IgD-negative memory B cell (primary cell): ENCODE results near the gene GALNT17. TPM values are rescaled to one million over a fixed set of nuclear protein-coding genes. Genes with fewer than 3 reads are reported as not detected.
A peak's percentile ranks its signal among the peaks of the same experiment; 100 is the strongest.

Experiments
- H3K27ac Mint-ChIP-seq, 3 donors: one replicate each; pipeline ENCODE4 v1.8.0; 2020 to 2022; ENCODE audit warnings: mild to moderate bottlenecking in 3 of 3, mixed read lengths in 3 of 3, moderate library complexity in 1 of 3
- H3K27me3 Mint-ChIP-seq: one replicate; pipeline ENCODE4 v1.8.0; 2021; ENCODE audit warnings: mixed read lengths
- H3K36me3 Mint-ChIP-seq: one replicate; pipeline ENCODE4 v1.8.0; 2020; ENCODE audit warnings: mild to moderate bottlenecking, mixed read lengths
- H3K4me1 Mint-ChIP-seq, 3 donors: one replicate each; pipeline ENCODE4 v1.8.0; 2020 to 2022; ENCODE audit warnings: mixed read lengths in 3 of 3, mild to moderate bottlenecking in 1 of 3
- H3K4me3 Mint-ChIP-seq, 4 donors: one replicate each; pipeline ENCODE4 v1.8.0; 2020 to 2022; ENCODE audit warnings: mild to moderate bottlenecking in 4 of 4, mixed read lengths in 4 of 4, moderate library complexity in 3 of 4
- H3K9me3 Mint-ChIP-seq, 3 donors: one replicate each; pipeline ENCODE4 v1.8.0; 2020 to 2021; ENCODE audit warnings: mixed read lengths in 3 of 3, mild to moderate bottlenecking in 1 of 3
- polyA plus RNA-seq: library from polyadenylated mRNA; unstranded; fragments of 300-500 nt; fragmentation: Illumina TruSeq; gene quantifications from one replicate; pipeline ENCODE4 v1.2.3, GENCODE V29; 2021

The GALNT17 gene
- polyA plus RNA-seq, 1 donor from 2014 or later: not detected

GRCh38 chr7:71657386-71657785, 525.4 kb downstream of the GALNT17 start:
- Mint-ChIP-seq H3K4me3 (peak overlapping the region in 1 of 4 donors; percentile 23), H3K4me1 (peaks cover 0 to 3% (median 0%) of the 10 kb centered on the region in 3 donors), H3K27ac (no peak overlapping the region), H3K27me3 (no peaks in the 10 kb centered on the region), H3K36me3 (no peaks in the 10 kb centered on the region), H3K9me3 (peaks cover 5 to 7% (median 6%) of the 10 kb centered on the region in 3 donors)

- H3K4me1 Mint-ChIP-seq: peaks cover 0 to 3% (median 0%) of the 10 kb centered on the region in 3 donors
- H3K27ac Mint-ChIP-seq: no peak overlapping the region
- H3K9me3 Mint-ChIP-seq: peaks cover 5 to 13% (median 6%) of the 10 kb centered on the region in 3 donors
- no peak overlapping the region for H3K4me3 Mint-ChIP-seq
- H3K36me3 Mint-ChIP-seq: no peaks in the 10 kb centered on the region
- H3K27me3 Mint-ChIP-seq: no peaks in the 10 kb centered on the region
These were observed 527.7 kb downstream of the GALNT17 start for GRCh38 chr7:71659622-71660021.

- peaks cover 0 to 3% (median 0%) of the 10 kb centered on the region in 3 donors for H3K4me1 Mint-ChIP-seq
- no peaks in the 10 kb centered on the region for H3K27me3 Mint-ChIP-seq
- peaks cover 7 to 13% (median 7%) of the 10 kb centered on the region in 3 donors for H3K9me3 Mint-ChIP-seq
- no peak overlapping the region for H3K4me3 Mint-ChIP-seq
- H3K36me3 Mint-ChIP-seq: no peaks in the 10 kb centered on the region
- no peak overlapping the region for H3K27ac Mint-ChIP-seq
These were observed 529.8 kb downstream of the GALNT17 start for GRCh38 chr7:71661671-71662224.

- Mint-ChIP-seq H3K27me3 (no peaks in the 10 kb centered on the region), H3K4me3 (no peak overlapping the region), H3K36me3 (no peaks in the 10 kb centered on the region), H3K9me3 (peaks cover 3 to 13% (median 10%) of the 10 kb centered on the region in 3 donors), H3K4me1 (peaks cover 0 to 3% (median 0%) of the 10 kb centered on the region in 3 donors), H3K27ac (no peak overlapping the region)
These were observed 533.8 kb downstream of the GALNT17 start for GRCh38 chr7:71665716-71666115.

GRCh38 chr7:71668572-71668971, 536.6 kb downstream of the GALNT17 start:
- H3K36me3 Mint-ChIP-seq: no peaks in the 10 kb centered on the region
- H3K27ac Mint-ChIP-seq: no peak overlapping the region
- H3K4me1 Mint-ChIP-seq: no peaks in the 10 kb centered on the region
- no peaks in the 10 kb centered on the region for H3K27me3 Mint-ChIP-seq
- H3K9me3 Mint-ChIP-seq: peaks cover 3 to 10% (median 4%) of the 10 kb centered on the region in 3 donors
- H3K4me3 Mint-ChIP-seq: no peak overlapping the region

GRCh38 chr7:71679480-71679879, 547.5 kb downstream of the GALNT17 start:
- Mint-ChIP-seq H3K27ac (no peak overlapping the region), H3K27me3 (no peaks in the 10 kb centered on the region), H3K9me3 (no peaks in the 10 kb centered on the region), H3K4me3 (no peak overlapping the region), H3K36me3 (no peaks in the 10 kb centered on the region), H3K4me1 (no peaks in the 10 kb centered on the region)

GRCh38 chr7:71682181-71682580, 550.2 kb downstream of the GALNT17 start:
- Mint-ChIP-seq H3K4me1 (no peaks in the 10 kb centered on the region), H3K9me3 (peaks cover 0 to 2% (median 2%) of the 10 kb centered on the region in 3 donors), H3K36me3 (no peaks in the 10 kb centered on the region), H3K27me3 (no peaks in the 10 kb centered on the region), H3K4me3 (no peak overlapping the region), H3K27ac (no peak overlapping the region)

- Mint-ChIP-seq H3K9me3 (peaks cover 0 to 4% (median 2%) of the 10 kb centered on the region in 3 donors), H3K27ac (peak overlapping the region in 1 of 3 donors; percentile 31), H3K4me3 (no peak overlapping the region), H3K36me3 (no peaks in the 10 kb centered on the region), H3K27me3 (no peaks in the 10 kb centered on the region), H3K4me1 (no peaks in the 10 kb centered on the region)
These were observed 551.2 kb downstream of the GALNT17 start for GRCh38 chr7:71682841-71683781.

- Mint-ChIP-seq H3K36me3 (no peaks in the 10 kb centered on the region), H3K27ac (no peak overlapping the region), H3K27me3 (no peaks in the 10 kb centered on the region), H3K4me1 (peaks cover 0 to 2% (median 0%) of the 10 kb centered on the region in 3 donors), H3K4me3 (no peak overlapping the region), H3K9me3 (peaks cover 2 to 4% (median 3%) of the 10 kb centered on the region in 3 donors)
These were observed 555.3 kb downstream of the GALNT17 start for GRCh38 chr7:71687286-71687685.

- Mint-ChIP-seq H3K36me3 (no peaks in the 10 kb centered on the region), H3K4me3 (no peak overlapping the region), H3K27ac (peak overlapping the region in 1 of 3 donors; percentile 48), H3K4me1 (peaks cover 0 to 2% (median 0%) of the 10 kb centered on the region in 3 donors), H3K27me3 (no peaks in the 10 kb centered on the region), H3K9me3 (peaks cover 2 to 4% (median 3%) of the 10 kb centered on the region in 3 donors)
These were observed 556.1 kb downstream of the GALNT17 start for GRCh38 chr7:71687831-71688599.

GRCh38 chr7:71691538-71691937, 559.6 kb downstream of the GALNT17 start:
- peaks cover 0 to 10% (median 6%) of the 10 kb centered on the region in 3 donors for H3K9me3 Mint-ChIP-seq

GRCh38 chr7:71694665-71695064, 562.7 kb downstream of the GALNT17 start:
- Mint-ChIP-seq H3K4me3 (no peak overlapping the region), H3K36me3 (peaks cover 1% of the 10 kb centered on the region), H3K9me3 (peaks cover 0 to 10% (median 7%) of the 10 kb centered on the region in 3 donors), H3K27ac (no peak overlapping the region), H3K4me1 (no peaks in the 10 kb centered on the region), H3K27me3 (no peaks in the 10 kb centered on the region)

More at GRCh38 chr7:71691538-71691937, 559.6 kb downstream of the GALNT17 start:
- Mint-ChIP-seq H3K4me1 (peaks cover 0 to 2% (median 0%) of the 10 kb centered on the region in 3 donors), H3K4me3 (no peak overlapping the region), H3K27ac (no peak overlapping the region), H3K27me3 (no peaks in the 10 kb centered on the region), H3K36me3 (no peaks in the 10 kb centered on the region)

- no peak overlapping the region for H3K27ac Mint-ChIP-seq
- peaks cover 0 to 10% (median 10%) of the 10 kb centered on the region in 3 donors for H3K9me3 Mint-ChIP-seq
- H3K27me3 Mint-ChIP-seq: no peaks in the 10 kb centered on the region
- H3K4me3 Mint-ChIP-seq: no peak overlapping the region
- H3K36me3 Mint-ChIP-seq: peaks cover 1% of the 10 kb centered on the region
- H3K4me1 Mint-ChIP-seq: no peaks in the 10 kb centered on the region
These were observed 563.2 kb downstream of the GALNT17 start for GRCh38 chr7:71695186-71695585.

GRCh38 chr7:71696511-71696910, 564.6 kb downstream of the GALNT17 start:
- H3K4me1 Mint-ChIP-seq: no peaks in the 10 kb centered on the region
- peaks cover 0 to 18% (median 13%) of the 10 kb centered on the region in 3 donors for H3K9me3 Mint-ChIP-seq
- no peak overlapping the region for H3K4me3 Mint-ChIP-seq
- H3K27ac Mint-ChIP-seq: no peak overlapping the region
- H3K27me3 Mint-ChIP-seq: no peaks in the 10 kb centered on the region
- H3K36me3 Mint-ChIP-seq: peaks cover 1% of the 10 kb centered on the region

GRCh38 chr7:71697400-71697799, 565.5 kb downstream of the GALNT17 start:
- H3K9me3 Mint-ChIP-seq: peaks cover 1 to 18% (median 15%) of the 10 kb centered on the region in 3 donors
- peaks cover 1% of the 10 kb centered on the region for H3K36me3 Mint-ChIP-seq
- H3K4me1 Mint-ChIP-seq: no peaks in the 10 kb centered on the region
- H3K27me3 Mint-ChIP-seq: no peaks in the 10 kb centered on the region
- no peak overlapping the region for H3K27ac Mint-ChIP-seq
- no peak overlapping the region for H3K4me3 Mint-ChIP-seq
